ENCODE results near the gene PROM2.

Gene PROM2

GRCh38 chr2:95289253-95289652, 15.0 kb downstream of the PROM2 start:
- no peak for DNase-seq

- DNase-seq, result no peak
Measured at GRCh38 chr2:95291222-95291621, 17.0 kb downstream of the PROM2 start.

DNA sequence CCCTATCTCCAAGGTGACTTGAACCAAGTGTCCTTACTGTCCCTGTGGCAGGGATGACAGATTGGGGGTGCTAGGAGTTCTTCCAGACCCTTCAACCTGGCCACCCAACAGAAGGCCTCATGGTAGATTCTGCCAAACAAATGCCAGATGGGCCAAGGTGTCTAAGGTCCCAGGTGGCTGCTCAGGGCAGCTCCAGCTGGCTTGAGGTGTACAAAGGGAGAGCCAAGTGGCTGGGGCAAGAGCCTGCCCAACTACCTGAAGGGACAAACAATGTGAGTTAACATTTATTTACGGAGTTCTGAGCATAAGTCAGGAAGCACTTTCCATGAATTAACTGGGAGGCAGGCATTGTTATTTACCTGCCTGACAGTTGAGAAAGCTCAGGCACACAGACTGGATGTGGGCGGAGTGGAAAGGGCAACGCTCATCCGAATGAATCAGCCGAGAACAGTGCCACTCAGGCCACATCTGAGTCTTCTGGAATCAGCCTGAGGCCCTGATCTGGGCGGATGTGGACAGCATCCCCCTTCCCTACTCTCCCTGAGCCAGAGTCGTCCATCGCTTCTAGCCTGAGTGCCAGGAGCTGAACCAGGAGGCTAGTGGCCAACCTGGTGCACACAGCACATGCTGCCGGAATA, 18.5 kb downstream of the PROM2 start:
- no peak for DNase-seq

DNA sequence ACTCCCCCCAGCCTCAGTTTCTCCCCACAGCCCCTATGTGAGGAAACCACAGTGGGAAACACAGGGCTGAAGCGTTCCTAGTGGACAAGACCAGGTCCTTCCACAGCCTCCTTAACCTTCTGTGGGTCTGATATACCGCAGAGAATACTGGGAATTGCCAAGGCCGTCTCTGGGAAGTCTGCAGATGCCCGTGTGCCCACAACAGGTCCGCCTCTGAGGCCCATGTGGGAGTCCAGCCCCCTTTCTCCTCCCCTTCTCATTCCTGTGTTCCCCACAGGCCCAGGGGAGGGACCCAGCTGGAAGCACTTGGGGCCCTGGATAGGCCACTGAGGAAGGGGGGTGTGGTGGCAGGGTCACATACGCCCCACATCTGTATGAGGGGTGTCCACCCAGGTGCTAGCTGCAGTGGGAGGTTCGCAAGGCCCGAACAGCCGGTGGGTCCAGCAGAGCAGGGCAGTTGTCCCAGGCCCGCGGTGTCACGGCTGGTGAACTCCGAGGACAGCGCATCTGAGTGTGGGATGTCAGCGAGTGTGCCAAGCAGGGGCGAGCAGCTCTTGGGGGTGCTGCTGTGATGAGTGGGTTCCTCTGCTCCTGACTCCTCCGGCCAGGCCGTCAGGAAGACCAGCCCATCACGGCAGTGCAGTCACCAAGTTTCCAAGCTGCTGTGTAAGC, 20.5 kb downstream of the PROM2 start:
- no peak for DNase-seq

- DNase-seq, result no peak
Measured at GRCh38 chr2:95295376-95295775, 21.1 kb downstream of the PROM2 start.

DNA sequence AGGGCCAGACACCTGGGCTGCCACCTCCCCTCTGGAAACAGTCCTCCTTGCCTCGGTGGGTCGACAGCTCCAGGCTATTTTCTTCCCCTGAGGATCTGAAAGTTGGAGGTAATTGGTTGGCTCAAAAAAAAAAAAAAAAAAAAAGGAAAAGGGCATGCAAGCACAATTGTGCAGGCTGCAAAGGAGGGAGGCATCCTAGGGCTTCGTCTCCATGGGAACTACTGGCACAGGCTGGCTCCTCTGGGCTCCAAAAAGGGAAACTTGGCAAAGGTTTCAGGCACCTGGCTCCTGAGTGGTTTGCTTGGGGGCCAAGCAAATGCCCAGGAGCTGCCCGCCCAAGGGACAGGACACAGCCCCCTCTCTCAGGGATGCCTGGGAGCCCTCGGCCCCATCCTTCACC, 21.8 kb downstream of the PROM2 start:
- no peak for DNase-seq

DNA sequence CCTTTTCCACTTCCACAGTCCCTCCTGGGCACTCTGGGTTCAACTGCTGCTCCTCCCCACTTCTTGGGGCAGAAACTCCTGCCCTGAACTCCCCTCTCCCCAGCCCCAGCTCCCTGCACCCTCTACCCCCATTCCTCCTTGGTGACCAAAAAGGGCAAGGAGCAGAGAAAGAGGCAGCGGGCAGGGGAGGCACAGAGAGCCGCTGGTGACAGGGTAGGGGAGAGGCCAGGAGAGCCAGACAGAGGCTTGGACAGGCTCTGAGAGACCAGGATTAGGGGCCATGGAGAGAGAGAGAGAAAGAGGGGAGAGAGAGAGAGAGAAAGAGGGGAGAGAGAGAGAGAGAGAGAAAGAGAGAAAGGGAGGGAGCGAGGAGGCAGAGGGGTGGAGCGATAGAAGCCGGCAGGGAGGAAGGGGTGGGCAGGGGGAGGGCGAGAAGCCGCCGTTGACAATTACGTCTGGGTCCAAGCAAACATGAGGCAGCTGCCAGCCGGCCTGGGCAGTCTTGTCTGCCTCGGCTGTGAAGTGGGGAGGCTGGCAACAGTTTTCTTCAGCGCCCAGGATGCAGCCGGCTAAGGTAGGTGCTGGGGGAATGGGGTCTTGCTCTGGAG, 22.7 kb downstream of the PROM2 start, which contains the start of gene KCNIP3:
Gene KCNIP3 (plus strand): TSS at position 468 of the 608 bp plus-strand sequence. CDS start 92 bp downstream, at position 560.
- DNase-seq, result no peak

- no peak for DNase-seq
Measured at GRCh38 chr2:95297639-95298395, 23.6 kb downstream of the PROM2 start.

DNA sequence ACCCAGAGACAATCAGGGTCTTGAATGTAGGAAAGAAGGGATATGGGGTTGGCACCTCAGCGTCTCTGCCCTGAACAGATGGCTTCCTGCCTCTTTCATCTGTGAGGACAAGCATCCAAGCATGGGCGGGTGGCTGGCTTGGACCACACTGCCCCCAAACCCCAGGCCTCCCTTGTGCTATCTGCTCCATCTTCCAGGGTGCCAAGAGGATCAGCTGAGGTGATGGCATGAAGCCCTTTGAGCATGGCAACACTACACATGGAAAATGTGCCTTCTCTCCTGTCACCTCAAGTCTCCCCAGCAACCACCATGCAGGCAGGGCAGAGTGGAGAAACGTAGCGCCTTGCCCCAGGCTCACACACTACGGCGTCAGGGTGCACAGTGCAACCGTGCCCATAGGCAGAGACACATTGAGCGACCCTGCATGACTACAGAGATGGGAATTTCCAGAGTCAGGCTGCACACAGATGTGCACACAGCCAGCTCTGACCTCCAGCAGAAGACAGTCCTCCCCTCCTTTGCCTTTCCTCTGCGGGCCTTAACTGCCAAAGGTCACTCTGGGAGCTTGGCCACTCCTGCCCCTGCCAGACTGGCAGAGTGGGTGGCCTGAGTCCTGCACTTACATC, 24.4 kb downstream of the PROM2 start:
- no peak for DNase-seq

GRCh38 chr2:95299961-95300360, 25.7 kb downstream of the PROM2 start:
- no peak for DNase-seq

GRCh38 chr2:95300450-95300849, 26.2 kb downstream of the PROM2 start:
- DNase-seq, result no peak

GRCh38 chr2:95301186-95301585, 26.9 kb downstream of the PROM2 start:
- no peak for DNase-seq

- DNase-seq, result no peak
Measured at GRCh38 chr2:95301876-95302641, 27.8 kb downstream of the PROM2 start.

- no peak for DNase-seq
Measured at GRCh38 chr2:95303191-95303919, 29.1 kb downstream of the PROM2 start.

DNA sequence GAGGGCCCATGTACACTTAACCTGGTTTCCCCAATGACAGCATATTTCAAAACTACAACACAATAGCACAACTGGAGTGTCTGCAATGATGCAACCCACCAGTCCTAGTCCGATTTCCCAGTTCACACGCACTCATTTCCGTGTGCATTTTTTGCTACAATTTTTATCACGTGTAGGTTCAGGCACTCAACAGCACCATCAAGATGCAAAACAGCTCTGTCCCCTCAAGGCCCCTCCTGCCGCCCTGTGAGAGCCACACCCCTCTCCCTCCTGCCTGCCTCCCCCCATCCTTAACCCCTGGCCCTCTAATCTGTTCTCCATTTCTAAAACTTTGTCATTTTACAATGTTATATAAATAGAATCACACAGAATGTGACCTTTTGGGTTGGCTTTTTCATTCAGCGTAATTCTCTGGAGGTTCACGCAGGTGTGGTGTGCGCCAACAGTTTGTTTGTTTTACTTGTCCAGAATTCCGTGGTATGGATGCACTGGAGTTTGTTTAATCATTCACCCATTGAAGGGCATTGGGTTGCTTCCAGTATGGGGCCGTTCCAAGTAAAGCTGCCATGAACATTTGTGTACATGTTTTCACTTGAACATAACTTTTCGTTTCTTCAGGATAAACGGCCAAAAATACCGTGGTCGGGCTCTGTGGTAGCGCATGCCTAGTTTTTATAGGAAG, 31.3 kb downstream of the PROM2 start:
- no peak for DNase-seq

DNA sequence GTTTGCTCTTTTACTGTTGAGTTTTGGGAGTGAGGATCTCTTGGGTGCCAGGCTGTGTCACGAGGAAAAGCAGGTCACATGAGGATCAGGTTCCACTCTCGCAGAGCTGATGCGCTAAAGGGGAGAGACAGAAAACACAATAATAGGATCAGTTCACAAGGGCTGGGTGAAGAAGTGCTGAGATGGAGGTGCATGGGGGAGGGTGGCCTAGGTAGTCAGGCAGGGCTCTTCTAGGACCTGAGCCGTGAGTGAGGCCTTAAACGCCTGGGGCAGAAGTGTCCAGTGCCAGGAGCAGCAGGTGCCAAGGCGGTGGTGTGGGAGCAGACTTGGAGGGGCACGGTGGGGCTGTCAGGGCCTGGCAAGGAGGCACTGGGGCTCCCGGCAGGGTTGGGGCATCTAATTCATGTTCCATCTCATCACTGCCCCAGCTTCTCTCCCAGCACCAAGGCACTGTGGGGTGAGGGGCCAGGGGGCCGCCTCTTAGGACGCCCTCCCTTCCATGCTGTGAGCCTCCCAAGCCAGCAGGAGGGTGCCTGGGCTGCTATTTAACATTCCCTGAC, 32.2 kb downstream of the PROM2 start:
- DNase-seq, result no peak

- DNase-seq, result no peak
Measured at GRCh38 chr2:95307036-95307435, 32.8 kb downstream of the PROM2 start.

DNA sequence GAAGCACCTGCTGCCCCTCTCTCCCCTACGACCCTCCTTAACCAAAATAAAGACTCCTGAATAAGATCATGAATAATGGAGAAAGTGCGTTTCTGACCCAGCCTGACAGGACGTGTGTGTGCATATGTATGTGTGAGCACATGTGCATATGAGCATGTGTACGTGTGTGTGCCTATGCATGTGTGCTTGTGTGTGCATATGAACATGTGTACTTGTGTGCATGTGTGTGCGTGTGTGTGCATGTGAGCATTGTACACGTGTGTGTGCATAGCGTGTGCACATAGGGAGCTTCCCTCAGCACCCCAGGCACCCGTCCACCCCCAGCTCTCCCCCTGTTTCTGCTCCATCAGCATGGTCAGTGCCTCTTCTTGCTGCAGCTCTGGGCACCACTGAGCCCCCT, 33.6 kb downstream of the PROM2 start:
- no peak for DNase-seq

DNA sequence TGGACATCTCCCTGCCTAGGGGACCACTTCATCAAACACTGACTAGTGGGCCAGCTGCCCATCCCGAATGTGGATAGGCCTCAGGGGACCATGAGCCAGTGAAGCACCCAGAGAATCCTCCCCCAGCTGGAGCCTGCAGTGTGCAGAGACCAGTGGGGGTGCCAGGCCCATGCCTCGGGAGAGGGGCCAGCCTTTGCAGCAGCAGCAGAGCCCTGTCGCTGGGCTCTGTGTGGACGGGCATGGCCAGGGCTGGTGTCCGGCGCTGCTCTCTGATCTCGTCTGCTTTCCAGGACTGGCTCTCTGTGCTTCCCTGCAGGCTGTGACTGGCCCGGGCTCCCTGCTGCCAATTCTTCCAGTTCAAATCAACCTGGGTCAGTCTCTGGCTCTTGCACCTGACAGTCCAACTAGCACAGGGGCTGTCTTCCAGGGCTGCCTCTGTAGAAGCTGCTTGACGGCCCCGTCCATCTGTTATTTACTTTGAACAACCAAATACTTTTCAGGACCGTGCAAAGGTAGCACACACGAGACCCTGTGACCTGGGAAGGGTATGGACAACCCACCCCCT, 34.3 kb downstream of the PROM2 start:
- DNase-seq, result no peak

GRCh38 chr2:95309599-95309998, 35.4 kb downstream of the PROM2 start:
- no peak for DNase-seq

Data from activated CD4-positive, alpha-beta T cell treated with anti-CD3 and anti-CD28 coated beads, Interleukin-2, amount 50 U/mL, for 1 hour (primary cell).